ENCODE results near the gene STARD9. TPM values are rescaled to one million over a fixed set of nuclear protein-coding genes. Genes with fewer than 3 reads are reported as not detected.

STARD9 gene
- total RNA-seq, 1 donor from 2014 or later: 16.4 TPM

DNA sequence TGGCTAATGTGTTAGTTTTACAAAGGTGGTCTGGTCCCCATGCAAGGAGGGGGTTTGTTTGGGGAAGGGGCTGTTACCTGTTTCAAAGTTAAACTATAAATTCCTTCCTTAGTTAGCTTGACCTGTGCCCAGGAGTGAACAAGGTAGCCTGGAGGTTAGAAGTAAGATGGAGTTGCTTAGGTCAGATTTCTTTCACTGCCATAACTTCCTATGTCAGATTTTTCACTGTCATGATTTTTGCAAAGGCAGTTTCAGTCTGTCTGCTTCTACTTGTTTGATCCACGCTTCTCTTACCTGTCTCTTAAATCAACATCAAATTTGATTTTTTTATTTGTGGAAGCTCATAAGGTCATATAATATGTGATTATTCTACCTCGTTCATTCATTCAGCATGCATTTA, 28.6 kb downstream of the STARD9 start:
- Mint-ChIP-seq H3K27me3 (ENCODE audit: low read depth) (no peaks in the 10 kb centered on the region), H3K4me1 (peaks cover 18% of the 10 kb centered on the region), H3K9me3 (no peaks in the 10 kb centered on the region), H3K4me3 (no peak overlapping the region), H3K36me3 (ENCODE audit: low read depth) (peaks cover 24% of the 10 kb centered on the region), H3K27ac (ENCODE audit: unreplicated experiment) (no peak overlapping the region)
- TF ChIP-seq, protein P1, sequence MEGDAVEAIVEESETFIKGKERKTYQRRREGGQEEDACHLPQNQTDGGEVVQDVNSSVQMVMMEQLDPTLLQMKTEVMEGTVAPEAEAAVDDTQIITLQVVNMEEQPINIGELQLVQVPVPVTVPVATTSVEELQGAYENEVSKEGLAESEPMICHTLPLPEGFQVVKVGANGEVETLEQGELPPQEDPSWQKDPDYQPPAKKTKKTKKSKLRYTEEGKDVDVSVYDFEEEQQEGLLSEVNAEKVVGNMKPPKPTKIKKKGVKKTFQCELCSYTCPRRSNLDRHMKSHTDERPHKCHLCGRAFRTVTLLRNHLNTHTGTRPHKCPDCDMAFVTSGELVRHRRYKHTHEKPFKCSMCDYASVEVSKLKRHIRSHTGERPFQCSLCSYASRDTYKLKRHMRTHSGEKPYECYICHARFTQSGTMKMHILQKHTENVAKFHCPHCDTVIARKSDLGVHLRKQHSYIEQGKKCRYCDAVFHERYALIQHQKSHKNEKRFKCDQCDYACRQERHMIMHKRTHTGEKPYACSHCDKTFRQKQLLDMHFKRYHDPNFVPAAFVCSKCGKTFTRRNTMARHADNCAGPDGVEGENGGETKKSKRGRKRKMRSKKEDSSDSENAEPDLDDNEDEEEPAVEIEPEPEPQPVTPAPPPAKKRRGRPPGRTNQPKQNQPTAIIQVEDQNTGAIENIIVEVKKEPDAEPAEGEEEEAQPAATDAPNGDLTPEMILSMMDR (conservative IDR thresholded peaks at IDR 0.05): no peak
- DNase-seq (ENCODE audit: low read depth, low spot score): no peak

GRCh38 chr15:42604894-42605744, 29.7 kb downstream of the STARD9 start:
- Mint-ChIP-seq H3K9me3 (no peaks in the 10 kb centered on the region), H3K27me3 (ENCODE audit: low read depth) (no peaks in the 10 kb centered on the region), H3K36me3 (ENCODE audit: low read depth) (peaks cover 16% of the 10 kb centered on the region), H3K4me3 (no peak overlapping the region), H3K27ac (ENCODE audit: unreplicated experiment) (no peak overlapping the region), H3K4me1 (peaks cover 20% of the 10 kb centered on the region)
- TF ChIP-seq, protein P1 (conservative IDR thresholded peaks at IDR 0.05): no peak
- DNase-seq (ENCODE audit: low read depth, low spot score): no peak

DNA sequence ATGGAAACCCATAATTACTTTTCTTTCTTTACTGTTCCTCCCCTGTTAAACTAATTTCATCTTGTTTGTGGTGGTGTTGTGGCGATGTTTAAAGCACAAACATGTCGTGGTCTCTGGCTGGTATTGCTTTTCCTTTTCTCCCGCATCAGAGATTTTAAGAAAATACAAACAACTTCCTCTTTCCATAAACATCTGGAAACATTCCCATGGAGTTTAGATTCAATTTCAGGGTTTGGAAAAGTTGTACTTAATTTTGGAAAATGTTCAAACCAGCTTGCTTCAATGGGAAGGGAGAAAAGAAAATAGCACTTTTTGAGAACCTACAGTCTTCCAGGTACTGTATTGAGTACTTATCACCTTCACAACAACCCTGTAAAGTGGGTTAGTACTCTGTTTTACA, 30.4 kb downstream of the STARD9 start:
- Mint-ChIP-seq H3K4me1 (peaks cover 20% of the 10 kb centered on the region), H3K36me3 (ENCODE audit: low read depth) (peaks cover 15% of the 10 kb centered on the region), H3K27me3 (ENCODE audit: low read depth) (no peaks in the 10 kb centered on the region), H3K4me3 (no peak overlapping the region), H3K27ac (ENCODE audit: unreplicated experiment) (no peak overlapping the region), H3K9me3 (no peaks in the 10 kb centered on the region)
- TF ChIP-seq, protein P1 (conservative IDR thresholded peaks at IDR 0.05): no peak
- DNase-seq (ENCODE audit: low read depth, low spot score): no peak

DNA sequence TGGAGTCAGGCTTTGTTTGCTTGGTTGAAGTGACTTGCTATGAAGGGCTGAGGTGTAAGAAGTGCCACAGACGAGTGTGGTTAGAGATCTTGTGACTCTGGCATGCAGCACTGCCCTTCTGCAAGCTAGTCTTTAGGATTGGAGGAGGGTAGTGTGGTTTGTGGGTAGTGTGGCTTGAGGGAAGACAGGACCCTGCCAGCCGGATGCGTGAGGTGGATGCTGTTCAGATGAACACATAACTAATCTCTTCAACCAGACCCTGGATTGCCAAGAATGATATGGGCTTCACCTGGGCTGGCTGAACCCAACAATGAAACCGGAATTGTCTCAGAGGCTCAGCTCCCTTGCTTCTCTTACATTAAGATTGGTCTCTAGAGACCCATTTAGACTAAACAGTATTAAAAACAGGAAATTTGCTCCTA, 32.7 kb downstream of the STARD9 start:
- Mint-ChIP-seq H3K27me3 (ENCODE audit: low read depth) (no peaks in the 10 kb centered on the region), H3K4me3 (no peak overlapping the region), H3K9me3 (no peaks in the 10 kb centered on the region), H3K36me3 (ENCODE audit: low read depth) (peaks cover 6% of the 10 kb centered on the region), H3K27ac (ENCODE audit: unreplicated experiment) (no peak overlapping the region), H3K4me1 (peaks cover 20% of the 10 kb centered on the region)
- DNase-seq (ENCODE audit: low read depth, low spot score): no peak
- TF ChIP-seq, protein P1 (conservative IDR thresholded peaks at IDR 0.05): no peak

- DNase-seq (ENCODE audit: low read depth, low spot score): no peak
- Mint-ChIP-seq H3K9me3 (no peaks in the 10 kb centered on the region), H3K4me1 (peaks cover 20% of the 10 kb centered on the region), H3K27me3 (ENCODE audit: low read depth) (no peaks in the 10 kb centered on the region), H3K27ac (ENCODE audit: unreplicated experiment) (no peak overlapping the region), H3K4me3 (no peak overlapping the region), H3K36me3 (ENCODE audit: low read depth) (peaks cover 2% of the 10 kb centered on the region)
- TF ChIP-seq, protein P1 (conservative IDR thresholded peaks at IDR 0.05): no peak
Measured at GRCh38 chr15:42608752-42609488, 33.5 kb downstream of the STARD9 start.

All from neural crest cell (in vitro differentiated cells).